ENCODE data around the gene TBX18.

DNA sequence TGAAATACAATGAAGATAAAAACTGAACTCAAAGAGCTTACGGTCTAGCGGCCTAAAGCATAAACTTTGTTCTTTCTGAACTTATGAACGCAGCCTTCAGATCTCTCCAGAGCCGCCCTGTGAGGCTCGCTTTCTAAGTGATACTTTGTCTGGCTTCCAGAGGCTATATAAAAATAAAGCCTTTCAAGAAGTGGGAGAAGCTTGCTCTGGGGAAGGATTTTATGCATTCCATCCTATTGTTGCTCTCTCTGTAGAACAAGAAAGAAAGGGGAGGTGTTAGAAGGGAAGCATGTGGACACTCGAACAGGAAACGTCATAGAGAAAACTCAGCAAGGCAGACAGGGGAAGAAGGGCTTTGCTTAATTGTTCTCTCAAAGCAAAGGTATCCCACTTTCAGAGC, 77.0 kb downstream of the TBX18 start:
- TF ChIP-seq POLR2AphosphoS5 (IDR thresholded peaks at IDR 0.05; ENCODE audit: low read depth, low read length) (no peak), POLR2A (IDR thresholded peaks at IDR 0.05; ENCODE audit: low read depth, low read length) (no peak)
